Adrenal gland (tissue), 5 donors: ENCODE results near the gene DPP6.
"Not testable (repeated sequence)": the region's sequence is repeated elsewhere in the genome, so short reads cannot be mapped to it uniquely, and the experiment has no call there.

Experiments
- POLR2A ChIP-seq, 2 donors: fragments of 450-650 bp; IDR thresholded peaks; one replicate each; pipeline ENCODE4 v1.6.1; 2017; ENCODE audit warnings: antibody characterized with exemption in 2 of 2, mild to moderate bottlenecking in 2 of 2, moderate library complexity in 1 of 2
- TF ChIP-seq, protein P1 (sequence below), 6 experiments: fragments of 450-650 bp in 4 of 6; fragments of 200-600 bp in 2 of 6; sonication (generic) in 1 of 6; IDR thresholded peaks; 1 replicate in 5 of 6; 2 replicates in 1 of 6; pipeline versions ENCODE4 v1.5.1 to v1.8.0; 2016 to 2021; ENCODE audit warnings: antibody characterized with exemption in 6 of 6, mild to moderate bottlenecking in 2 of 6, moderate library complexity in 1 of 6
- donor health status: DM: no; HTN: no; CAD: no.

DNA sequence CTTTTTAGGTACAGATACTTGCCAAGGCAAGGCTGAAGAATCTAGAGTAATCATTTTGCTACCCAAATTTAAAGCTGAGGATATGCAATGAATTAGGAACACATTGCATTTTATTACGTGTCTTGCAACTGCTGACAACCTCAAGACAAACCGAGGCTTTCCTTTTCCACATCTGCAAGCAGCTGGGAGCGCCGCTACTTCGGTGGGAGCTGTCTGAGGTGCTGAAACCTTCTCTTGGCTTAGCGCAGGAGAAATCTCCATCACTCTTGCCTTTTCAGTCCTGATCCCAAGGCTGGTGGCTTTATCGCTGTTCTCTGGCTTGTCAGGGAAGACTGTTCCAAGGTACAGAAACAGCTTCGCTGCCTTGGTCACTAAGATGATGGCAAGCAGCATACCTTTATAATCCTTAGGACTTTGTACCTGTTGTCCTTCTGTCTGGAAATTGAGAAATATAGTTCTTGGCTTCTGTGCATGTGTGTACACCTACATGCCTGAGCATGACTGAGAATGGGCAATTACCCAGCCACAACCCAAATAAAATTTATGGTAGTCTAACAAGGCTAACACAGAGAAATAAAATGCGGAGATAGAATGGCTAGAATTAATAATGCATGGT, 3.4 kb downstream of the DPP6 start:
- TF ChIP-seq, protein P1, sequence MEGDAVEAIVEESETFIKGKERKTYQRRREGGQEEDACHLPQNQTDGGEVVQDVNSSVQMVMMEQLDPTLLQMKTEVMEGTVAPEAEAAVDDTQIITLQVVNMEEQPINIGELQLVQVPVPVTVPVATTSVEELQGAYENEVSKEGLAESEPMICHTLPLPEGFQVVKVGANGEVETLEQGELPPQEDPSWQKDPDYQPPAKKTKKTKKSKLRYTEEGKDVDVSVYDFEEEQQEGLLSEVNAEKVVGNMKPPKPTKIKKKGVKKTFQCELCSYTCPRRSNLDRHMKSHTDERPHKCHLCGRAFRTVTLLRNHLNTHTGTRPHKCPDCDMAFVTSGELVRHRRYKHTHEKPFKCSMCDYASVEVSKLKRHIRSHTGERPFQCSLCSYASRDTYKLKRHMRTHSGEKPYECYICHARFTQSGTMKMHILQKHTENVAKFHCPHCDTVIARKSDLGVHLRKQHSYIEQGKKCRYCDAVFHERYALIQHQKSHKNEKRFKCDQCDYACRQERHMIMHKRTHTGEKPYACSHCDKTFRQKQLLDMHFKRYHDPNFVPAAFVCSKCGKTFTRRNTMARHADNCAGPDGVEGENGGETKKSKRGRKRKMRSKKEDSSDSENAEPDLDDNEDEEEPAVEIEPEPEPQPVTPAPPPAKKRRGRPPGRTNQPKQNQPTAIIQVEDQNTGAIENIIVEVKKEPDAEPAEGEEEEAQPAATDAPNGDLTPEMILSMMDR (IDR thresholded peaks at IDR 0.05) = not testable (repeated sequence)
- TF ChIP-seq POLR2A (IDR thresholded peaks at IDR 0.05) = not testable (repeated sequence)
